NCI-H1048 (cell line): ENCODE measurements around the gene EXD3.
"Not testable (repeated sequence)": the region's sequence is repeated elsewhere in the genome, so short reads cannot be mapped to it uniquely, and the experiment has no call there.

Experiments used
- DNase-seq: peaks from one replicate; lab custom pipeline; 2025; lab: John Stamatoyannopoulos, UW

EXD3 gene

GRCh38 chr9:137458194-137459151 lies 35.5 kb upstream of the EXD3 start:
- no peak for DNase-seq

DNA sequence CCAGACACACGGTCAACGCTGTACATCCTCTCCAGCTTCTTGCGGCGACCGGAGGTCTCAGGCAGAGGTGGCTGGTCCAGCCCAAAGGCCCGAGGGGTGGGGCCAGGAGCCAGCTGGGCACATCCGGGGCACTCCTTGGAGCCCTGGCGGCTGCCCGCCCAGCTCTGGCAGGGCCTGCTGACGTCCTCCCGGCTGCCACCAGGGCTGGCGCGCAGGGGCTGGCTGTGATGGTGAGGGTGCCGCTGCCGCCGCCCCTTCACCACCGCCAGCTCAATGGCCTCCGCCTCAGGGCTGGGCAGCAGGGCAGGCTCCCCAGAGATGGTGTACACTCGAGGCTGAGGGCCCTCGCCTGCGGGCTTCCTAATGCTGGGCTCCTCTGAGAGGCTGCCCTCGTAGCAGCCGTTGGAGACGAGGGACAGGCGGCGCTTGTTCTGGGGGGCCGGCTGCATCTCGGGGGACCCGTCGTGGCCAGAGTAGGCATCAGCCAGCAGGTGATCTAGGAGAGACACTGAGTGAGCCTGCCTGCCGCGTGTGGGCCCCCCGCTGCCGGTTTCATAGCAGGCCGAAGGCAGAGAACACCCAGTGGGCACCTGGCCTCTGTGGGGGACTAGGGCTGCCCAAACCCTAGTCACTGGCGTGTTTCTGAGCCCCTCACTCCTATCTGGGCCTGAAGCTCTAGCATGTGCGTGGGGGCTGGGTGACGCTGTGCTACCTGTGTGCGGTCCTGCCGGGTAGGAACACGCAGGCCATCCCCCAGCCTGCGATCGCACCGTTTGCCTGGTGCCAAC lies 34.6 kb upstream of the EXD3 start:
- no peak for DNase-seq

DNA sequence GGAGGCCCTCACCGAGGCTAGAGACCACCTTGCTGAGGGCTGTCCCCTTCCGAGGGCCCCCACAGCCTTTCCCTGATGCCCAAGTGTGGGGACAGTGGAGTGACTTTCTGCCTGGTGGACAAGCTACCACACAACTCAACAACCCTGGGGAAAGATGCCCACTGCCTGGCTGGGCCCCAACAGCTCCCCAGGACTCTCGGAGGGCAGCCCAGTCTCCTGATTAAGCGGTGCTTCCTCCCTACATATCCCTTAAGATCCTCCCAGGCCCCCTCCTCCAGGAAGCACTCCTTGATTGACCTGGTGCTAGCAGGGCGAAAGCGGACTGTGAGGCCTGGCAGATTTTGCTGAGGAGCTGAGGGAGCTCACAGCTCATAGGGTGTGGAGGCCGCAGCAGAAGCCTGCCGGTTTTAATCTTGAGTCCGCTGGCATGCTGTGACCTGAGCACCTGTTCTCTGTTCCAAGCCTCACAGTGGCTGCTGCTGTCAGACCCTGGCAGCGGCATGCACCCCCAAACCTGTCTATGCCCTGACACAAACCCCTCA lies 34.0 kb upstream of the EXD3 start:
- DNase-seq, result no peak

DNA sequence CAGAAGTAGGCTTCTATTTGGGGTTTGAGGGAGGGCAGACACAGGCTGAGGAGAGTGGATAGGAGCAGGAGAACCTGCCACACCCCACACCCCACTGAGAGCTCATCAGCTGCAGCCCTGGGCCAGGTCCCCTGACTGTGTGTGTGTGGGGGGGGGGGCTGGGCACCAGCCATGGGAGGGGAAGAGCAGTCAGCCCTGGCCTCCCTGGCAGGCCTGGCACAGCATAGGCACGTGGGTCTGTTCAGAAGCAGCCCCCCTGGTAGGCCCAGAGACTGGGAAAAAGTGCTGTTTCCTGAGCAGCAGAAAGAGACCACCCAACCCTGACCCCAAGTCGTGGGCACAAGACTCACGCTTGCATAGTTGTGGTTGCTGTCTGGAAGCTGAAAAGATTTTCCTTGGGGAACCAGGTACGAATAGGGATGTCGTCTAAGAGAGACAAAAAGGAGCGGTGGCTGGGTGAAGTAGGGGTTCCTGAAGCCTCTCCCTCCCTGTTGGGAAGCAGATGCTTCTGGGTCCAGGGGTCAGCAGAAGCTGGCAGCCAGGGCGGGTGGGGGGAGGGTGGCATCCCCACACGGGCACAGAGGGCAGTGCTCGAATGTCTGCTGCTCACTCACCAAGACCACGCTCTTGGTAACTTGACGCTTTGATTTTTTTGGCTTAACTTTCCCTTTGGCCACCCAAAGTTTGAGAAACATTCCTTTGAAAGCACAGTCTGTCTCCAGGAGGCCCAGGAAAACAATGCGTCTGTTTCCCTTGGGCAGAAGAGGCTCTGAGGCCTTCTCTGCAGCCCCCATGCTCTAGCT lies 33.3 kb upstream of the EXD3 start:
- DNase-seq, result no peak

DNA sequence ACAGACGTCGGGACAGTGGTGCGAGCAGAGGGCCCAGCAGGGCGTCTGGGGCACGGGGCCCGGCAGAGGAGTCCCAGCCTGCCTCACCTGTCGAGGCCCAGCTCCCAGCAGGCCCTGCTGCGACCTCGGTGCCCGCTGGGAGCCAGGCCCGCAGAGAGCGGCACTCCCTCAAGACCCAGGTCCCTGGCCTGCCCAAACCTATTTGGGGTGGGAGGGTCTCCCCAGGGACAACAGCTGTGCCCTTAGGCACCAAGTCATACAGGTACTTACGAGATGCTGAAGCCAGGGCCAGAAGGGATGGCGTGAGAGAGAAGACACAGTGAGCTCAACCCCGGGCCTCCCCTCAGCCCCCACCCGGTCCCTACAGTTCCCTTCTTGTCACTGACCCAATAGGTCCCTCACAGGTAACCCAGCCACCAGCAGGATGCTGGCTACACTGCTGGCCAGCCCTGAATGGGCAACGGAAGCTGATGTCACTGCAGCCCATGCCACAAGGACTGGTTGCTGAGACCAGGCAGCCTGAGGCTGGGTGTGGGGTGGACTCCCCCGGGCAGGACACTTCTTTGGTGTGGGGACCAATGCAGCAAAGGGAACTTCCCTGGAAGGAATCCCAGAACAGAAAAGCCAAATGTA lies 32.5 kb upstream of the EXD3 start:
- DNase-seq, result no peak

DNA sequence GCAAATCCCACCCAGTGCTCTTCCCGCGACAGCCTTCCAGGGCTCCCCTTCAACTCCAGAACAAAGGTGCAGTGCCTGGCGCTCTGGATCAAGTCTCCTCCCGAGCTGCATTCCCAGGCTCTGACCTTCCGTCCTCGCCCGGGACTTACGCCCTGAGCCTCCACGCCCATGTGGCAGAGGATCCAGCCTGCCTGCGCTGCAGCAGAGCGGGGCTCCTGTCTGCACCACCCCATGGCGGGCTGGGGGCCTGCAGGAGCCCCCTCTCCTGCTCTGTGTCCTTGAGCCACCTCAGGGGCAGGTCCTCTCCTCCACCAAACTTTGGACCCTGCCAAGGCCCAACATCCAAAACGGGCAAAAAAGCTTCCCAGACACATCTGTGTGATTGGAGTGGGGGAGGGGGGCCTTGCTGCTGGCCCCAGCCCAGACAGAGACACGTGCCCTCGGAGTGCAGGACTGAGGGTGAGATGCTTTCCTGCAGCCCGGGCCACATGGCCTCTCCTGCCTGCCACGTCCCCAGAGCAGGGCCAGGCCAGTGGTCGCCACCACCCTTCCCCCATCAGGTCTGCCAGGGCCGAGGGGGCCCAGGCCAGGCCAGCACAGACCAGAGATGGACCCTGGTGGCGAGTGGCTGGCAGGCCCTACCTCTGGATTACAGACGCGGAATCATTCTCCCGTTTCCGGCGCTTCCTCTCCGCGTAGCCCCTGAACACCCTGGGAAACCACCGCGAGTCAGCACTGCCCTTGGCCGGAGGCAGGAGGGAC lies 31.8 kb upstream of the EXD3 start:
- no peak for DNase-seq

- DNase-seq, result no peak
These were observed 31.2 kb upstream of the EXD3 start for GRCh38 chr9:137454145-137454596.

DNA sequence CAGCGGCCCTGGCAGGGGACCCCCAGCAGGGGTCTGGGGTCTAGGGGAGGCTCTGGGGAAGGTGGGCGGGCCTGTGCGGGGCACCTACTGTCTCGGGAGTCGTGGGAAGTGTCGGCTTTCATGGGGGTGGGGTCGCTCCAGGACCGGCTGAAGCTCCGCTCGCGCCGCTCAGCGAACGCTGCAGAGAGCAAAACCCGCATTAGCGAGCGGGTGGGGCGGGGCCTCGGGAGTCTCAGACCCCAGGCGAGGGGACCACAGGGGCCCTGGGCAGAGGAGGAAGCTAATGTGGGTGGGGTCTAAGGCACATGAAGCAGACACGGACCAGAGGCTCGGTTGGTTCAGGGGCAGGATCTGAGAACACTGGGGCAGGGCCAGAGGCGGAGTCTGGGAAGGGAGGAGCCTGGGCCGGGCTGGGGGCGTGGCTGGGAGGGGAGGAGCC lies 30.7 kb upstream of the EXD3 start:
- DNase-seq, result peak; percentile 23

DNA sequence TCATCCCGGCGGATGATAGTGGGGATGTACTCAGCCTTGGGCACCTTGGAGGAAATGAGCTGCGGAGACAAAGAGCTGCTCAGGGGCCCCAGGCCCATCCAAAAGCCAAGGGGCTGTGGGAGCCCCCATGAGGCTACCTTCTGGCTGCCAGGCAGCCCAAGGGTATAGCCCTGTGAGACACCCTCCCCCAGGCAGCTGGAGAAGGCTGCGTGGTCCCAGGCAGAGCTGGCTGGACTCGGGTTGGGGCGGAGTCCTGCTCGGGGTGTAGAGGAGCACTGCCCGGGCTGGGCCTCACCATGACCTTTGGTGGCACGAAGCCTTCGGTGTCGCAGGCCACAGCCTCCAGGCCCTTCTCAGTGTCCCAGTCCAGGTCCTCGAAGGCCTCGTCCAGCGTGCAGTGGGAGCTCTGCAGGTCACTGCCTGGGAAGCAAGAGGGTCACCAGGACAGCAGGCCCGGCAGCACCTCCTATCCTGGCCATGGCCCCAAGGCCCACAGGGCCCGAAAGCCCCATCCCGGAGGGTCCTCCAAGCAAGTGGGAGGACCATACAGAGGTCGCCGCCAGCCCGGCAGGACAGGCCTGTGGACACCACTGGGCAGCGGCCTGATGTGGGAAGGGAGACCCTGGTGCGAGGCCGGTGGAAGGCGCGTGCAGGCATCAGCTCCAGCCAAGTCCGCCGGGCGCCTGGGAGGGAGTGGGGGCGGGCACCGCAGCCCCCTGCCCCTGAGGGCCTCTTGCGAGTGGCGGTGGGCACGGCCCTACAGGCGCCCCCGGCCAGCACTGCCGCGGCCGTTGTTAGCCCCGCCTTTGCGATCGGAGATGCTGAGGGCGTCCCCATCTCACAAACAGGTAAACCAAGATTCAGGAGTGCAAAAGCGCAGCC lies 30.0 kb upstream of the EXD3 start:
- no peak for DNase-seq

DNA sequence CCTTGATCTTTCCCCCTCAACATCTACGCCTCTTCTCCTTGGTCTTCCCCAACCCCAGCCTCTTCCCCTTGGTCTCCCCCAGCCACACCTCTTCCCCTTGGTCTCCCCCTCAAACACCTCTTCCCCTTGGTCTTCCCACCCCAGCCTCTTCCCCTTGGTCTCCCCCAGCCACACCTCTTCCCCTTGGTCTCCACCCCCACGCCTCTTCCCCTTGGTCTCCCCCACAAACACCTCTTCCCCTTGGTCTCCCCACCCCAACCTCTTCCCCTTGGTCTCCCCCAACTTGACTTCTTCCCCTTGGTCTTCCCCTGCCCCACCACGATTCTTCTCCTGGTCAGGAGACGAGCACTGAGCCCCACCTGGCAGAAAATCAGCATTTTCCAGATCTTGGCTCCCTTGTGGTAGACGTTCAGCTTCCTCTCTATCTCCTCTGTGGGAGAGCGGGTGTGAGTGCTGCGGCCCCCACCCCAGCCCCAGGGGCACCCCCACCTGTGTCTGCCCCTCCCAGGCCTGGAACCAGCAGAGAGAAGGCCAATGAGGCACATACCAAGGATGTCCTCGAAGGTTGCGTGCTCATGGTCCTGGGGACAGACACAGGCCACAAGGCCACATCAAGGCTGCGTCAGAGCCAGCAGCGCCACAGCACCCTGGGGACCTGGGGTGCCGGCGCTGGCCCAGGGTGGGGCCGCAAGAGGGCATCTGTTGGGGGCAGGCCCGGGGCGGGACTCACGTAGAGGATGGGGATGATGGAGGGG lies 29.2 kb upstream of the EXD3 start:
- no peak for DNase-seq

- not testable (repeated sequence) for DNase-seq
These were observed 28.5 kb upstream of the EXD3 start for GRCh38 chr9:137451264-137452005.

- not testable (repeated sequence) for DNase-seq
These were observed 27.7 kb upstream of the EXD3 start for GRCh38 chr9:137450539-137451222.

- no peak for DNase-seq
These were observed 27.1 kb upstream of the EXD3 start for GRCh38 chr9:137449931-137450538.

- no peak for DNase-seq
These were observed 26.3 kb upstream of the EXD3 start for GRCh38 chr9:137449081-137449844.

DNA sequence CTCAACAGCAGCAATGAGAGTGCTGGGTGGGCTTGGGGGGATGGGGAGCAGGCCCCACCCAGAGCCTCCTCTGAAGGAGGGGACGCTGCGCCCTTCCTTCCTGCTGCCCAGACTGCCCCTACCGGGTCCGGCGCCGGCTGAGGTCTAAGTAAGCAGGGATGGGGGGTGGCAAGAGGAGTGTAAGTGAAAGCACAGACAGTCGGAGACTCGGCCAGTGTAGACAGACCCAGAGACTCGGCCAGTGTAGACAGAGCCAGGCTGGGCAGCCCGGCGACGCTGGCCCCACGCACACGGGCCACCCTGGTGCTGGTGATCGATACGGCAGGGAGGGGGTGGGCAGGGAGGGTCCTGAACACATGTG lies 25.6 kb upstream of the EXD3 start:
- no peak for DNase-seq
